ELR (cell line): ENCODE data around the gene GSTO1.

Source experiments
- DNase-seq: peaks from one replicate; pipeline ENCODE4 v3.0.0-alpha.2; 2015; ENCODE audit warnings: low read depth

Gene GSTO1

GRCh38 chr10:104251443-104251842 is 3.2 kb upstream of the GSTO1 start:
- no peak for DNase-seq

DNA sequence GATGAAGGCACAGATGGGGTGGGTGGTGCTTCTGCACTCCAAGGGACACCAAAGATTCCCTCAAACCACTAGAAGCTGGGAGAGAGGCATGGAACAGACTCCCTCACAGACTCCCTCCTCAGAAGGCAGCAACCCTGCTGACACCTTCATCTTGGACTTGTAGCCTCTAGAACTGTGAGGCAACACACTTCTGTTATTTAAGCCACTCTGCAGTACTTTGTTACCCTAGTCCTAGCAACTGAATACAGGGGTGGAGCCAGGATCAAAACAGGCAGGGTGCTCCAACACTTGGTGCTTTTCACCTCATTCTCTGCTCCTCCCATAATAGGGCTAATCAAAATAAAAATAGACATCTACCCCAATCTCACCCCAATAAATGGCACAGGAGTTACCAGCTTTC is 2.3 kb upstream of the GSTO1 start:
- no peak for DNase-seq

GRCh38 chr10:104253106-104253505 is 1.6 kb upstream of the GSTO1 start:
- no peak for DNase-seq

- DNase-seq, result peak; percentile 42
Measured at GRCh38 chr10:104253606-104254410, 884 bp upstream of the GSTO1 start.

GRCh38 chr10:104255311-104255981 is 754 bp downstream of the GSTO1 start:
- peak; percentile 94 for DNase-seq

DNA sequence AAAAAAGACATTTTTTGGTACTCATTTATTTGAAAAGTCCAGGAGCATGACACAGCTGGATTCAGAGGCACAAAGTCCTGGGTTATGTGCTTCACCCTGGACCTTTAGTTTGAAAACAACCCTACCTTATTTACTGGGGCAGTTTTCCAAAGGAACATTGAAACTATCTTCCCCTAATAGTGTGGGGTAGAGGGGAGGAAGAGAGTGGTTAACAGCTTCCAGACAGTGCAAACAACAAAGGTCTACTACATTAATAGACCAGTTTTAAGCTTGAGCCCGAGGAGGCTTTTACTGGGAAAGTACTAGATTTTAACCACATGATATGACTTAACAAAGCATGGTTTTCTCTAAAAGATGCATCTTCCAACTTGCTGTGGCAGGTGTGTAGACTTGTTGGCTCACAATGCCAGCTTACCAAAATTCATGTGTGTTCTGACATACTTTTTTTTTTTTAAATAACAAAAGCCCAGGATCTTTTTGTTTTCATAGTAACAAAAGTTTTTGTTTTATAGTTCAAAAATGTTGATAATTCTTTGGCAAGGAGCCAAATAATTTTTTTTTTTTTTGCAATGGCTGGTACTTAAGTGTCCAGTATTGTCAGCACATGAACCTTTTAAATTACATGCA is 1.8 kb downstream of the GSTO1 start:
- DNase-seq, result peak; percentile 39

DNA sequence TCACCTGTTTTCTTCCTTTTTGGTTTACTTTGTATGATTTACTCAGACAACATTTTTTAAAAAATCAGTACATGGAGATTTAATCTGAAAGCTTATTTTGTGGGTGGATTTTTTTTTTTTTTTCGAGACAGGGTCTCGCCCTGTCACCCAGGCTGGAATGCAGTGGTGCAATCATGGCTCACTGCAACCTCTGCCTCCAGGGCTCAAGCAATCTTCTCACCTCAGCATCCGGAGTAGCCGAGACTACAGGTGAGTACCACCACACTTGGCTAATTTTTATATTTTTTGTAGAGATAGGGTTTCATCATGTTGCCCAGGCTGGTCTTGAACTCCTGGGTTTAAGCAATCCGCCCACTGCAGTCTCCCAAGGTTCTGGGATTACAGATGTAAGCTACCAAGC is 2.5 kb downstream of the GSTO1 start:
- DNase-seq, result peak; percentile 37

GRCh38 chr10:104258209-104258608 is 3.5 kb downstream of the GSTO1 start:
- no peak for DNase-seq

- DNase-seq, result no peak
Measured at GRCh38 chr10:104259456-104259855, 4.8 kb downstream of the GSTO1 start.

DNA sequence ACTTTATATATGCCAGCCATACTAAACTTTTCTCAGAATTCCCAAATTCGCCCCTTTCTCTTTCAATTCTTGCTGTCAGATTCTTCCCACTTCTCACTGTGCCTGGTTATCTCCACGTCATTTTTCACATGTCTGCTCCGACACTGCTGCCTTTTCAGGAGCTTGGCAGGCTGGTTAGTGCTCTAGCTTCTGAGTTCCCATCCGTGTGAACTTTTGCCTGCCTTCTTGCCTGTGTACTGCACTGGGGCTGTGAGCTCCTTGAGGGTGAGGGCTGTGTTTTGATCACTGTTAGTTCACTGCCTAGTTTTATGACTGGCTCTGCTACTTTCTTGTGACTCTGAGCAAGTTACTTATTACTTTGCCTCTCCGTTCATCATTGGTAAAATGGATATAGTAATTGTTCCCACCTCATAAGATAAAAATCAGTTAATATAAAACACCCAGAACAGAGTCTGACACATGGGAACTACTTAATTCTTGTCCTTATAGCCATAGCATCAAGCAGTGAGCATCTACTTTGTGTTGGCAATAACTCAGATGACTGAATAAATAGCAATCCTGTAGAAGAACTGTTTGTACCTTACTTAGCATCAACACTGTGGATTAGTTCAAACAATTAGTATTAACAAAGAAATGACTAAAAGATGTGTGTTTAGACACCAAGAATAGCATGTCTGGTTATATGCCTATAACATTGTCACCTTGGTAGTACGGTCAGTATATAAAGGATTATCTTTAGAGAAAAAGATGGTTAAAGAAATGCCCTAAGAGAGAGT is 5.5 kb downstream of the GSTO1 start:
- peak; percentile 41 for DNase-seq

- DNase-seq, result peak; percentile 84
Measured at GRCh38 chr10:104260775-104261115, 6.1 kb downstream of the GSTO1 start.

- DNase-seq, result no peak
Measured at GRCh38 chr10:104262055-104262454, 7.4 kb downstream of the GSTO1 start.

DNA sequence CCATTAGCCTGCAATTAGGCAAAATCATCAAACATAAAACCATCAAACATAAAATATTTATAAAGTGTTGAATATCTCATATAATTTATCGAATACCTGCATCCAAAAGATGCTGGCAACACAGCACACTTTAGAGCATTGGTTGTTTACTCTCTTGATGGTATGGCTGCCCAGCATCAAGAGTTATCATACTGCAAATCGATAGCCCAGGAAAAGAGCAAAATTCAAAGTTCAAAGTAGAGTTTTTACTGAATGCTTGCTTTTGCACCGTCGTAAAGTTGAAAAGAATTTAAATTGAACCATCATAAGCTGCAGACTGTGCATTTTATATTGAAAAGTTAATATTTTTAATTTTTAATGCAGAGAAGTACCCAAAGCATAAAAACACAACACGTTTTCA is 10.1 kb downstream of the GSTO1 start:
- DNase-seq, result no peak

GRCh38 chr10:104267721-104268404 is 13.2 kb downstream of the GSTO1 start:
- no peak for DNase-seq

- DNase-seq, result no peak
Measured at GRCh38 chr10:104268405-104268712, 13.7 kb downstream of the GSTO1 start.

DNA sequence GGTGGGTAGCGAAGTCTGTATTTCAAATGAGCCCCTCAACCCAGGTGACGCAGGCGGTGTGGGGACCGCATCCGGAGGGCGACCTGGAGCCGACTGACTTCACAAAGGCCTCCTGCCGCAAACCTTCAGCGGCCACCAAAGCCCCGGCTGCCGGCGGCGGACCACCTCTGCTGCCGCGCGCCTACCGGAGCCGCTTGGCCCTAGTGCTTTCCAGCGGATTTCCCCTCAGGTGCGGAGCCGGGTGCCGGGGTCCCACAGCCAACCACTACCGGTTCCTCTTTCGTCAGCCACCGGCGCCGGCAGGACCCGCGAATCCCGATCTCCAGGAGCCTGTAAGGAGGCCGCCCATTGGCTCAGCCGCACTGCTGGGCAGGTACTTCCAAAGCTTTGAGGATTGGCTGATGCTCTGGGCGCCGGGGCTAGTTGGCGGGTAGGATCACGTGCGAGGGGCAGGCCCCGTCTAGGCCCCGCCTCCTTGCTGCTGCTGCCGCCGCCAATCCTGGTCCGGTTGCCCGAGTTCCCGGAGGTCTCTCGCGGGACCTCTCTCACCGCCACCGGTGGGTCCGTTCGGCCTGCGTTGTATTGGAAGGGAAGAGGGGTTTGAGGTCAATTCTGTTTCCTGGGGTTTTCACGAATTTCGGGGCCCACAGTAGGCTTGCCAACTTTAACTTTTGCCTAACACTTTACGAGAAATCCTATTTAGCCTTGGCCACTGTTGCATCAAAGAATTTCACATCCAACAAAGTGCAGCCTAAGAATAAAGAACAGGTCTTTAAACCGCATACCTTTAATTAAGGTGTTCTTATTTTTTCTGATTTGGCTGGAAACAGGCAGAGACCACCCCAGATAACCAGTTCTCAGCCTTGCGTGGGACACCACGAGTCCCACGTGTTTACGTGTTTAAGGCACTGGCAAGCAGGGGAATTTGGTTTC is 14.3 kb downstream of the GSTO1 start, which contains the start of gene GSTO2:
GSTO2 (plus strand) TSS at position 472 of the 933 bp plus-strand sequence. CDS start 5,732 bp downstream, outside the sequence.
- DNase-seq, result no peak

GRCh38 chr10:104273286-104273685 is 18.6 kb downstream of the GSTO1 start:
- DNase-seq, result peak; percentile 58

GRCh38 chr10:104273899-104274575 is 19.3 kb downstream of the GSTO1 start:
- DNase-seq, result no peak

DNA sequence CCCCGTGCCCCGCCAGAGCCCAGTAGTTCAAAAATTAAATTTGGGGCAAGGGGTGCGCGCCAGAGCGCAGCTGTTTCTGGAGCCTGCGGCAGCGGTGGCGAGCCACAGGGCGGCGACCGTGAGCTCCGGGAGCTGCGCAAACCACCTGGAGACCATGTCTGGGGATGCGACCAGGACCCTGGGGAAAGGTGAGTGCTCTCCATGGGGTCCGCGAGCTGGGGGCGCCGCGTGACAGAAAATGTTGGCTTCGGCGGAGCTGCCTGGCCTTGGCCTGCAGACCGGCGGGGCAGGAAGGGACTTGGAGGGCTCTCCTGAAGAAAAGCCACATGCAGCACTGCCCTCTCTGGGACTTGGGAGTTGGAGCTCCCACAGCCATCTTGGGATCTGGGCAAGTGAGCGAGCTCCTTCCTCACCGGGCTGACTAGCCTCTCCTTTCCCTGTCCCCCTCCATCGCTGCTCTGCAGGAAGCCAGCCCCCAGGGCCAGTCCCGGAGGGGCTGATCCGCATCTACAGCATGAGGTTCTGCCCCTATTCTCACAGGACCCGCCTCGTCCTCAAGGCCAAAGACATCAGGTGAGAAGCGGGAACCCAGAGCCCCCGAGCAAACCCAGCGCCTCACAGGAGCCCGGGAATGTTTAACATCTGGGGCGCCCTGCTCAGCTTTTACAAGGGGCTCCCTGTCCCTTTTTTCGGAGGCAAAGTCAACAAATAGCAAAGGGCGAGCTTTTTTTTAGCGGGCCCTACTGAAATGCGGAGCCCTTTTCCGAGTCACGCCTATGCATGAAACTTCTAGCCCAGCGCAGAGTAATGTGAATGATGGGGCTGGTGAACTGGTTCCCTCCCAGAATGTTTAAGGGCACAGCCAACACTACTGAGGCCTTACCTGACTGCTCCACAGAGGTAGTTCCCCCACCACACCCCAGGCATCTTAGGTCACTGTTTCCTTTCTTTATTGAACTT is 20.4 kb downstream of the GSTO1 start:
- peak; percentile 48 for DNase-seq
